GM21529 (cell line): ENCODE measurements around the gene PBX4.
"Not testable (repeated sequence)": the region's sequence is repeated elsewhere in the genome, so short reads cannot be mapped to it uniquely, and the experiment has no call there.

ENCODE experiments used
- ATAC-seq: cut with Tn5 transposase; IDR thresholded peaks from one replicate; pipeline ENCODE4 v1.9.1; 2021; ENCODE audit not compliant: unreplicated experiment

Gene PBX4

DNA sequence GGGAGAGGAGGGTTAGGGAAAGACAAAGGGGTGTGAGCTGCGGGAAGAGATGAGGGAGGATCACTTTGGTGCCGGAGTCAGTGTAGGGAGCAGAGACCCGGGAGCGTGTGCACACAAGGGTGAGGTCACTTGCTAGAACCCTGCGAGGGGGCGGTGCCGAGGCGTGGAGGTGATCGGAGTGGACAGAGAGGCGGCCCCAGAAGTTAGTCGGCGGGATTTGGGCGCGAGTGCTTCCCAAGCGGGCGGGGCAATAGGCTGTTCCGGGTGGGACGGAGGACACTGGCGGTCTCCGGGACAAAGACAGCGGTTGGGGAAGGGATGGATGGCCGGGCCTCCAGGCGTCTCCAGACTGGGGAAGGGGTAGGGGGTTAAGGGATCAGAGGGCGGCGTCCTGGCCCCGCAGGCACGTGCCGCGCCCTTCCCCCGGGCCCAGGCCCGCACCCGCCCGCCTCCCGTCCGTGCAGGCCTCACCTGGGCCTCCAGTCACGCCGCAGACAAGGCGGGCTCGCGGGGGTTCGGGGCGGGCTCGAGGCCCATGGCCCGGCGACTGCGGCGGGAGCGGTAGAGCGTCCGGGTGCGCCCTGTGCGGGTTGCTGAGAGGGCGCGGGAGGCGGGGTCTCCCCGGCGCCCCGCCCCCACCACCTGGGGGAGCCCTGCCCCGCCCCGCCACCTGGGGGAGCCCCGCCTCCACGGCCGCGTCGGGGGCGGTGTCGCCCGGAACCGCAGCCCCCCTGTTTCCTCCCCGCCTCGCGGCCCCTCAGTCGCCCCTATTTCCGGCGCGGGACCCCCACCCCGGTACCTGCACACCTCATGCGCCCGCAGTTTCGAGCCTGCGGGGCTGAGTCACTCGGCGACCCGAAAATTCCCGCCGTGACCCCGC lies 9.4 kb upstream of the PBX4 start, which contains the start of gene LPAR2:
Gene LPAR2, minus strand, starts transcription at position 600 of the 880 bp plus-strand sequence. CDS start 945 bp downstream, outside the sequence.
- ATAC-seq, result peak; percentile 72

DNA sequence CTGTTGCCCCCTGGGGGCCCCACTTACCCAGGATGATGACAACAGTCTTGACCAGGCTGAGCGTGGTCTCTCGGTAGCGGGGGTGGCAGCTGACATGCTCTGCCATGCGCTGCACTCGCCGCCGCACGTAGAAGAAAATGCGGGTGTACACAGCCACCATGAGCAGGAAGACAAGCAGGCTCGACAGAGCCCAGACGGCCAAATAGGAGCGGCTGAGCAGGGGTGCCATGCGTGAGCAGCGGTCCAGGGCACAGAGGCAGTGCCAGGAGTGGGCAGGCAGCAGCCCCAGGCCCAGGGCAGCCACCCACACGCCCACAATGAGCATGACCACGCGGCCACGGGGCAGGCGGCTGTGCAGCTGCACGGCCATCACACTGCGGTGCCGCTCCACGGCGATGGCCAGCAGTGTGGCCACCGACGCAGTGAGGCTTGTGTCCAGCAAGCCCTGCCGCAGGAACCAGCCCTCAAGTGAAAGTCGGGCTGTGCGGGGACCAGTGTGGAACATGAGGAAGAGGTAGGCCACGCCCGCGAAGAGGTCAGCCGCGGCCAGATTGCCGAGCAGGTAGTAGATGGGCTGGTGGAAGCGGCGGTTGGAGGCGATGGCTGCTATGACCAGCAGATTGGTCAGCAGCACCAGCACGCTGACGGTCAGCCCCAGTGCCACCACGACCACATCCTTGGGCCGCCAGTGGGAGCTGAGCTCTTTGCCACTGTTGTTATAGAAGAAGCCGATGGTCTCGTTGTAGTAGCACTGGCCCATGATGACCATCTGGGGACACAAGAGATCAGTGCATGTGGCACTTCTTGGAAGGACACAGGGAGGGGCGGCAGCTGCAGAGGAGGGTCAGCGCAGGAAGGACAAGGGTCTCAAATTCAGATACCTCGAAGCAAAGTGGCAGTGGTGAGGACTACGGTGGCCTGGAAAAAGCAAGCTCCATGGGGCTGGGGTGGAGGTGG lies 8.3 kb upstream of the PBX4 start:
- ATAC-seq, result no peak

DNA sequence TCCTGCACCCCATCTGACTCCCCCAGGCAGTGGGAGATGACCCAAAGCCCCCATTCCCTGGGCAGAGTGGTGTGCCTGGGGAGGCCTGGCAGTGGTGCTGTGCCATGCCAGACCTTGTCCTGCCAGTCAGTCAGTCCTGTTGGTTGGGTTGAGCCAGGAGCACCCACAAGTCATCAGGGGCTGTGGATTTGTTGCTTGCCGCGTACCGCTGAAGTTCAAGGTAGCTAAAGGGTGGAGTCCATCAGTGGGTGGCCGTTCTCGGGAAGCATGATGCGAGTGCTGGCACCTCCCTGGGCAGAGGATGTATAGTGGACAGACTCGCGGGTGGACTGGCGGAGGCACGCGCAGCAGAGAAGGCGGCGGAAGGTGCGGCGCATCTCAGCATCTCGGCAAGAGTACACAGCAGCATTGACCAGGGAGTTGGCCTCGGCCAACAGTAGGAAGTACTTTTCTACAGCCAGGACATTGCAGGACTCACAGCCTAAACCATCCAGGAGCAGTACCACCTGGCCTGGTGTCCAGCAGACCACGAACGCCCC lies 5.6 kb upstream of the PBX4 start:
- ATAC-seq, result no peak

GRCh38 chr19:19623383-19623782 lies 4.9 kb upstream of the PBX4 start:
- no peak for ATAC-seq

DNA sequence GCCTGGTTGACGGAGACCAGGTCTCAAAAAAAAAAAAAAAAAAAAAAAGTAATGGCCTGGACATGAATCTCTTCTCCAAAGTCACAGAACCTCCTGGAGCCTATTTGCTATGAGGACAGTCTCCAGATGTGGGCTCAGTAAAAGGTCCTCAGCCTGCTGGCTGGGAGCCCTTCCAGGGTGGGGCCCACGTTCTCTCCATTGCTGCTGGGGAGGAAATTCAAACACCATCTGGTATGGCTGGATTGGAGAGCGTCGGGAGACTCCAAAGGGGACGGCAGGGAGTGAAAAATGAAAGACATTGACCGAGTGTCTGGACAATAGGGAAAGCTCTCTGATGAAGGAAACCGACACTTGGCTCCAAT lies 1.3 kb upstream of the PBX4 start:
- no peak for ATAC-seq

GRCh38 chr19:19619181-19619848 lies 828 bp upstream of the PBX4 start:
- ATAC-seq, result no peak

DNA sequence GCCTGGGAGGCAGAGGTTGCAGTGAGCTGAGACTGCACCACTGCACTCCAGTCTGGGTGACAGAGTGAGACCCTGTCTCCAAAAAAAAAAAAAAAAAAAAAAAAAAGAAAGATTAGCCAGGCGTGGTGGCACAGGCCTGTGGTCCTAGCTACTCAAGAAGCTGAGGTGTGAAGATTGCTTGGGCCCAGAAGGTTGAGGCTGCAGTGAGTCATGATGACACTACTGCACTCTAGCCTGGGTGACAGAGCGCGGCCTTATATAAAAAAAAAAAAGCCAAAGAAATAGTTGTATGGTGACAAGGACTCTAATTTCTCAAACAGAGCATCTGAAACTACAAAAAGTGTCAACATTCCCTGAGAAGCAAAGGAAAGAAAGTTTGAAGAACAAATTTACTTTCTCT lies 3.4 kb downstream of the PBX4 start:
- ATAC-seq, result no peak

GRCh38 chr19:19613506-19613905 lies 5.0 kb downstream of the PBX4 start:
- no peak for ATAC-seq

DNA sequence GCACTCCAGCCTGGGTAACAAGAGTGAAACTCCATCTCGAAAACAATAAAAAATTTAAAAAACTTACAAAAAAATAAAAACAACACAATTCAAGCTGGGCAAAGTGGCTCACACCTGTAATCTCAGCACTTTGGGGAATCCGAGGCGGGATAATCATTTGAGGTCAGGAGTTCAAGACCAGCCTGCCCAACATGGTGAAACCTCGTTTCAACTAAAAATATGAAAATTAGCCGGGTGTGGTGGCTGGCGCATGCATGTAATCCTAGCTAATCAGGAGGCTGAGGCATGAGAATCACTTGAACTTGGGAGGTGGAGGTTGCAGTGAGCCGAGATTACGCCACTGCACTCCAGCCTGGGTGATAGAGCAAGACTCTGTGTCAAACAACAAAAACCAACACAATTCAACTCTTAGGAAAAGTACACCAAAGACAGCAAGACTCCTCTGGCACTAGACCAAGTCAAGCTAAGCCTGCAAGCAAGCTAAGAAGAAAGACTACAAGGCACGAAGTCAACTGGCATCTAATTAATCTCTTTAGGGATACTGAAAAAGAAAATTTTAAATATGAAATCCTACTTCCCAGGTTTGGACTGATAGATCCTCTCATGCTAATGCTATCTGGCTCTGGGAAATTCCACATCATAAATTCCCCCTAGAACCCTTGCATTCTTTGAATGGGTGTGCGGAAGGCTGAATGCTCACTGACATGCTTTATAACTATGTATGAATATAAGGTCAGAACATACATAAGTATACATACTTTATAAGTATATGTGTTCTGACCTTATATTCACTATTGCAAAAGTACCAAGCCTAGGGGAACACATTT lies 7.9 kb downstream of the PBX4 start:
- no peak for ATAC-seq

GRCh38 chr19:19606686-19607085 lies 11.8 kb downstream of the PBX4 start:
- ATAC-seq, result not testable (repeated sequence)

GRCh38 chr19:19606021-19606420 lies 12.5 kb downstream of the PBX4 start:
- ATAC-seq, result no peak

DNA sequence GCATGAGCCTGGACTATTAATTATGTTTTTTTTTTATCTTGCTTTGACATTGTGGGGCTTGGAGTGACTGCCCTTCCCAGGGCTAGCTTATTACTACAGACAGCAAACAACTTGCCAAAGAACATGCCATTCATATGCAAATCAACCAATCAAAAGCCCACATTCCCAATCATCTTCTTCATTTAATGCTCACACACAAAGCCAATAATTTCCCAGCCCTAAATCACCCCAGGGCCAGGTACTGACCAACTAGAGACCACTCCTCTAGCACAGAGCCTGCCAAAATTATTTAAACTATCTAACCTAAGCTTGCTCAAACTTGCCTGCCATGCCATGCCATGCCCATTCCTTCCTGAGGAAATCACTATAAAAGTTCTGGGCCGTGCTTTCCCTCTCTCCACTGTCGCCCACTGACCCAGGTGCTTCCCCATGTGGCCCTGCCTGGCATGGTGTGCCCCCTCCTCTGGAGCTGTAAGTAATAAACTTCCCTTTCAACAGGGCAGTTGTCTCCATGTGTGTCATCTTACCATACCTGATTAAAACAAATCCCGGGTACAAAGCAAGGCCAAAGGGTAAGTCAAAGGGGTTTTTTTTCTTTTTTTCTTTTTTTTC lies 15.7 kb downstream of the PBX4 start:
- ATAC-seq, result no peak

DNA sequence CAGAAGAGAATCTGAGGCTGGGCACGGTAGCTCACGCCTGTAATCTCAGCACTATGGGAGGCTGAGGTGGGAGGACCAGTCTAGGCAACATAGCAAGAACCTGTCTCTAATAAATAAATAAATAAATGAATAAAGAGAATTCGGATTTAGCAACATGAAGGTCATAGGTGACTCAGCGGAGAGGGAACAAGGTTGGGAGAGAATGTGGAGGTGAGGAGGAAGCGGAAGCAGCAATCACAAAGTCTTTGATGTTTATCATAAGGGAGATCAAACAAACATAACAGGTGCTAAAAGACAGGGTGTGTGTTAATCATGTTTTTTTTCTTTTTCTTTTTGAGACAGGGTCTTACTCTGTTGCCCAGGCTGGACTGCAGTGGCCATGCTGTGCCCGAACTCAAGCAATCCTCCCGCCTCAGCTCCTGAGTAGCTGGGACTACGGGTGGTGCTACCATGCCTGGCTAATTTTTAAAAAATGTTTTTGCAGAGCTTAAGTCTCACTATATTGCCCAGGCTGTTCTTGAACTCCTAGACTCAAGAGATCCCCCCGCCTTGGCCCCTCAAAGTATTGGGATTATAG lies 16.3 kb downstream of the PBX4 start:
- ATAC-seq, result no peak

GRCh38 chr19:19600793-19601330 lies 17.6 kb downstream of the PBX4 start:
- no peak for ATAC-seq

DNA sequence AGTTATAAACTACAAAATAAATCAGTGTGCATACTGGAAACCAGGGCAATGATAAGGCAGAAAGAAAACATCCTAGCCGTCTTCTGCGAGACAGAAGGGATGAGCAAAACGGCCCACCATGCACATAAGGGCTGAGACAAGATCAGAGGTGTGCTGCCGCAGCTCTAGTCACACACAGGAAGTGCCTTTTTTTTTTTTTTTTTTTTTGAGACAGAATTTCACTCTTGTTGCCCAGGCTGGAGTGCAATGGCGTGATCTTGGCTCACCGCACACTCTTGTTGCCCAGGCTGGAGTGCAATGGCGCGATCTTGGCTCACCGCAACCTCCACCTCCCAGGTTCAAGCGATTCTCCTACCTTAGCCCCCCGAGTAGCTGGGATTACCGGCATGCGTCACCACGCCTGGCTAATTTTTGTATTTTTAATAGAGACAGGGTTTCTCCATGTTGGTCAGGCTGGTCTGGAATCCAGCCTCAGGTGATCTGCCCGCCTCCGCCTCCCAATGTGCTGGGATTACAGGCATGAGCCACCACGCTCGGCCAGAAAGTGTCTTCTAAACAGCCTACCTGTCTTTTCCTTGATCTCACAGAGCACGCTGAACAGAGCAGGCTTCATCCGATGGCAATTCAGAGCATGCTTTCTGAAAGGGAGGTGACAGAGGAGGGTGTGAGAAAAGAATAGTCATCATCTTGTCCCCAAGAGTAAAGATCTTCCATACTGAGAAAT lies 19.6 kb downstream of the PBX4 start:
- ATAC-seq, result peak; percentile 28

- ATAC-seq, result peak; percentile 69
Observed at GRCh38 chr19:19597809-19598306, 20.6 kb downstream of the PBX4 start.

DNA sequence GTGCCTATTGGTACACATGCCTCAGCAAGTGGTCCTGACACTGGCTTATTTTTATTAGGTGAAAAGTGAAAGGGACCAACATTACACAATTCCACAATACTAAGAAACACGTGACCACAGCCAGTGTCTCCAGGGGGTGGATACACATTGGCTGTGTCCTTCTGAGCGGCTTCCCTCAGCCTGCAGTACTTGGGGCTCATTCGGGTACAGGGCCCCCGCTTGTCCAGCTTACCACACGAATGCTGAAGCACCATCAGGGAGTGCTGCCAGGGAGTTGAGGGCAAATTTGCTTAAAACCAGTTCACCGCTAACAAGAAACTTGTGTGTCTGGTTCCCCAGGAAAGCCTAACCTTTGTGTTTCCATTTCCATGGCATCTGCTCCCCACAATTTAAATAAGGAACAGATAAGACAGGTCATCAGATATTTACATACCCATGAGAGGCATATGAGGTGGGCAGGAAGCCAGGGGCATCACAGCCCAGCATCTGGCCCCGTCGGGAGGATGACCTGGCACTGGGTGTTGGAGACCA lies 23.3 kb downstream of the PBX4 start:
- ATAC-seq, result no peak

DNA sequence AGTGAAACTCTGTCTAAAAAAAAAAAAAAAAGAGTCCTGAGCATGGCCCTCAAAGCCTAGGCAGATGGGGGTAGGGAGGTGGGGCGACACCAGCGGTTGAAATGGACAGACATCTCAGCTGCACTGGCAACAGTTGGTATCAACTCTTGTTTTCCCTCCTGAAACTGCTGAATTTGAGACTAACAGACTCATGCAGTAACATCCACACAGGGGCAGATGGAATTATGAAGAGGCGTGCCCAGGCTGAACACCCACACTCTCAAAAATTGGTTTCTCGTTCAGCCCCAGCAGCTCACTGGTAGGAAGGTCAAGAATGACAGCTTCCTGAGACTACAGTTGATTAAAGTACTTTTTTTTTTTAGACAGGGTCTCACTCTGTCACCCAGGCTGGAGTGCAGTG lies 24.1 kb downstream of the PBX4 start:
- ATAC-seq, result no peak
